Mesenchymal stem cell (in vitro differentiated cells and primary cell): ENCODE results near the gene C10orf90.

Experiments
- DNase-seq: peaks from one replicate; pipeline ENCODE4 v3.0.0-alpha.2; 2013
- H2AFZ ChIP-seq: one replicate; pipeline ENCODE4 v1.6.1; 2013; ENCODE audit warnings: low read depth, mild to moderate bottlenecking, control low read depth, inconsistent platforms, low read length, moderate library complexity
- H2AK5ac ChIP-seq: 2 replicates; pipeline ENCODE4 v1.6.1; 2013; ENCODE audit warnings: low read length, moderate library complexity, mild to moderate bottlenecking, inconsistent platforms; ENCODE audit not compliant: severe bottlenecking
- H2BK120ac ChIP-seq: one replicate; pipeline ENCODE4 v1.6.1; 2013; ENCODE audit warnings: low read depth, mild to moderate bottlenecking, inconsistent platforms, low read length, moderate library complexity
- H2BK12ac ChIP-seq, 2 experiments: one replicate each; pipeline ENCODE4 v1.6.1; 2013; ENCODE audit warnings: inconsistent platforms in 2 of 2, low read length in 2 of 2, mild to moderate bottlenecking in 2 of 2, moderate library complexity in 2 of 2, control low read depth in 1 of 2
- H2BK15ac ChIP-seq: one replicate; pipeline ENCODE4 v1.6.1; 2013; ENCODE audit warnings: mild to moderate bottlenecking, low read depth, inconsistent platforms; ENCODE audit not compliant: poor library complexity, severe bottlenecking
- H2BK5ac ChIP-seq: 2 replicates; pipeline ENCODE4 v1.6.1; 2013; ENCODE audit warnings: low read depth, mild to moderate bottlenecking, low read length, control low read depth, inconsistent platforms; ENCODE audit not compliant: poor library complexity, severe bottlenecking
- H3K14ac ChIP-seq, 2 experiments: one replicate each; pipeline ENCODE4 v1.6.1; 2013; ENCODE audit warnings: inconsistent platforms in 2 of 2, low read length in 2 of 2, control low read depth in 1 of 2, mild to moderate bottlenecking in 1 of 2, moderate library complexity in 1 of 2
- H3K18ac ChIP-seq, 2 experiments: one replicate each; pipeline ENCODE4 v1.6.1; 2013; ENCODE audit warnings: inconsistent platforms in 2 of 2, low read length in 2 of 2, control low read depth in 1 of 2, low read depth in 1 of 2, mild to moderate bottlenecking in 1 of 2
- H3K23ac ChIP-seq, 2 experiments: one replicate each; pipeline ENCODE4 v1.6.1; 2013; ENCODE audit warnings: inconsistent platforms in 2 of 2, low read length in 2 of 2, mild to moderate bottlenecking in 2 of 2, moderate library complexity in 2 of 2, control low read depth in 1 of 2
- H3K27ac ChIP-seq: 2 replicates; pipeline ENCODE4 v1.5.1; 2013; ENCODE audit warnings: mild to moderate bottlenecking, moderate library complexity, low read length, control low read depth, inconsistent platforms; ENCODE audit not compliant: poor library complexity, severe bottlenecking
- H3K27me3 ChIP-seq, 2 experiments: 2 replicates each; pipeline versions ENCODE4 v1.6.1 to v1.7.0; 2013; ENCODE audit warnings: low read length in 2 of 2, mild to moderate bottlenecking in 2 of 2, moderate library complexity in 2 of 2, control low read depth in 1 of 2, inconsistent platforms in 1 of 2; ENCODE audit not compliant: control insufficient read depth in 1 of 2, insufficient read depth in 1 of 2
- H3K36me3 ChIP-seq, 2 experiments: 2 replicates each; pipeline versions ENCODE4 v1.6.1 to v1.7.0; 2013; ENCODE audit warnings: low read length in 2 of 2, control low read depth in 1 of 2, inconsistent platforms in 1 of 2, low read depth in 1 of 2, mild to moderate bottlenecking in 1 of 2; ENCODE audit not compliant: insufficient read depth in 2 of 2, control insufficient read depth in 1 of 2
- H3K4ac ChIP-seq, 2 experiments: one replicate each; pipeline ENCODE4 v1.6.1; 2013; ENCODE audit warnings: inconsistent platforms in 2 of 2, low read length in 2 of 2, mild to moderate bottlenecking in 2 of 2, moderate library complexity in 2 of 2, control low read depth in 1 of 2, low read depth in 1 of 2
- H3K4me1 ChIP-seq: 2 replicates; pipeline ENCODE4 v1.6.1; 2013; ENCODE audit warnings: low read depth, low read length, control low read depth; ENCODE audit not compliant: control insufficient read depth, insufficient read depth
- H3K4me2 ChIP-seq: 2 replicates; pipeline ENCODE4 v1.6.1; 2013; ENCODE audit warnings: low read length, mild to moderate bottlenecking, inconsistent platforms; ENCODE audit not compliant: poor library complexity, severe bottlenecking
- H3K4me3 ChIP-seq, 2 experiments: 2 replicates each; pipeline versions ENCODE4 v1.5.1 to v1.7.0; 2013; ENCODE audit warnings: low read length in 2 of 2, mild to moderate bottlenecking in 2 of 2, control low read depth in 1 of 2, low read depth in 1 of 2; ENCODE audit not compliant: insufficient read depth in 1 of 2
- H3K79me1 ChIP-seq: replicated peaks from 2 replicates; pipeline ENCODE4 v1.6.1; 2013; ENCODE audit warnings: mild to moderate bottlenecking, control low read depth, low read length, inconsistent platforms; ENCODE audit not compliant: poor library complexity, severe bottlenecking
- H3K9ac ChIP-seq: 2 replicates; pipeline ENCODE4 v1.7.0; 2013; ENCODE audit warnings: mild to moderate bottlenecking, low read length, moderate library complexity
- H3K9me3 ChIP-seq: 2 replicates; pipeline ENCODE4 v1.7.0; 2013; ENCODE audit warnings: mild to moderate bottlenecking, low read length; ENCODE audit not compliant: control insufficient read depth
- H4K8ac ChIP-seq: one replicate; pipeline ENCODE4 v1.6.1; 2013; ENCODE audit warnings: inconsistent platforms, mild to moderate bottlenecking, low read length, moderate library complexity
- H4K91ac ChIP-seq: one replicate; pipeline ENCODE4 v1.6.1; 2013; ENCODE audit warnings: mild to moderate bottlenecking, low read length, inconsistent platforms
- WGBS: methylation state at CpG from one replicate; pipeline ENCODE4 v1.1.7; 2013; ENCODE audit warnings: mixed read lengths; 5-methylcytosine and 5-hydroxymethylcytosine counted together

C10orf90 gene

DNA sequence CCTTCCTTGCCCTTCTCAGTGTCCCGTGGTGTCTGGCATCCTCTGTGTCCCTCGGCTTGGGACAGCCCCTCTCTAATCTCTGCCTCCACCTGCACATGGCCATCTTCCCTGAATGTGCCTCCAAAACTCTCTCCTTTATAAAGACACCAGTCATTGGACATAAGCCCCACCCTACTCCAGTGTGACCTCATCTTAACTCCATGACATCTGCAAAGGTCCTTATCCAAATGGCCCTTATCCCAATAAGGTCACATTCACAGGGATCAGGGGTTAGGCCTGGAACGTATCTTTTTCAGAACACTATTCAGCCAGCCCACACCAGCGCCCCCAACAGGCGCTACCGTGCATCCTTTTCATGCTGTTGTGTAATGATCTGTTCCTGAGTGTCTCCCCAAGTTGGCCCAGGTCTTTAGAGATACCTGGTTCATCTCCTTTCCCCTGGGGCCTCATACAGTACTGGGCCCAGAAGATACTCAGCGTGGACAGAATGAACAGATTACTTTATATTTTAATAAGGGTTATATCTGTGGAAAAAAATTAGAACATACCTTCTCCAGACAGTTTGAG is 149.7 kb downstream of the C10orf90 start:
- no peak overlapping the region for H2BK5ac ChIP-seq
- WGBS = 98% methylated on average over 6 of the region's 7 CpGs
- no peaks in the 10 kb centered on the region for H3K79me1 ChIP-seq
- H3K4me3 ChIP-seq = no peak overlapping the region
- no peak overlapping the region for H2BK120ac ChIP-seq
- no peak overlapping the region for H2AFZ ChIP-seq
- H3K4ac ChIP-seq = no peak overlapping the region
- H3K9ac ChIP-seq = no peak overlapping the region
- no peak overlapping the region for H4K91ac ChIP-seq
- H3K27ac ChIP-seq = no peak overlapping the region
- peak overlapping the region in 1 of 2 experiments; percentile 21 for H2BK12ac ChIP-seq
- peaks cover 2% of the 10 kb centered on the region for H3K4me1 ChIP-seq
- no peak for DNase-seq
- no peak overlapping the region for H3K14ac ChIP-seq
- no peak overlapping the region for H2AK5ac ChIP-seq
- H3K18ac ChIP-seq = no peak overlapping the region
- no peak overlapping the region for H3K4me2 ChIP-seq
- no peak overlapping the region for H4K8ac ChIP-seq
- no peak overlapping the region for H2BK15ac ChIP-seq
- peaks cover 5% of the 10 kb centered on the region for H3K9me3 ChIP-seq
- no peaks in the 10 kb centered on the region for H3K36me3 ChIP-seq
- no peak overlapping the region for H3K23ac ChIP-seq
- H3K27me3 ChIP-seq = peaks cover 22 to 31% of the 10 kb centered on the region in 2 experiments

- 84% methylated on average over 7 of the region's 7 CpGs for WGBS
- Histone ChIP-seq H3K79me1 (no peaks in the 10 kb centered on the region), H2BK12ac (peak overlapping the region in 1 of 2 experiments; percentile 21), H3K4me1 (peaks cover 2% of the 10 kb centered on the region), H3K27me3 (peaks cover 14 to 22% of the 10 kb centered on the region in 2 experiments), H3K4ac (no peak overlapping the region), H3K18ac (no peak overlapping the region), H3K9ac (no peak overlapping the region), H3K27ac (no peak overlapping the region), H3K4me3 (no peak overlapping the region), H2BK120ac (no peak overlapping the region), H4K8ac (no peak overlapping the region), H2BK5ac (no peak overlapping the region), H3K9me3 (peaks cover 5% of the 10 kb centered on the region), H4K91ac (no peak overlapping the region), H3K14ac (no peak overlapping the region), H3K36me3 (no peaks in the 10 kb centered on the region), H2AFZ (no peak overlapping the region), H2BK15ac (no peak overlapping the region), H3K4me2 (no peak overlapping the region), H3K23ac (no peak overlapping the region), H2AK5ac (no peak overlapping the region)
- no peak for DNase-seq
Measured at GRCh38 chr10:126519992-126520391, 150.5 kb downstream of the C10orf90 start.

GRCh38 chr10:126519185-126519584 is 151.3 kb downstream of the C10orf90 start:
- Histone ChIP-seq H2BK12ac (no peak overlapping the region), H2BK15ac (no peak overlapping the region), H3K4me1 (peaks cover 2% of the 10 kb centered on the region), H2BK5ac (no peak overlapping the region), H3K27me3 (peaks cover 6 to 14% of the 10 kb centered on the region in 2 experiments), H3K79me1 (no peaks in the 10 kb centered on the region), H2AK5ac (no peak overlapping the region), H3K4me3 (no peak overlapping the region), H3K4me2 (no peak overlapping the region), H3K18ac (no peak overlapping the region), H3K27ac (no peak overlapping the region), H2BK120ac (no peak overlapping the region), H3K9ac (no peak overlapping the region), H3K4ac (no peak overlapping the region), H4K8ac (no peak overlapping the region), H3K36me3 (no peaks in the 10 kb centered on the region), H4K91ac (no peak overlapping the region), H3K14ac (no peak overlapping the region), H2AFZ (no peak overlapping the region), H3K9me3 (peaks cover 5% of the 10 kb centered on the region), H3K23ac (no peak overlapping the region)
- WGBS = 98% methylated on average over 2 of the region's 2 CpGs
- no peak for DNase-seq

GRCh38 chr10:126518218-126519080 is 152.0 kb downstream of the C10orf90 start:
- Histone ChIP-seq H2BK15ac (no peak overlapping the region), H2BK120ac (no peak overlapping the region), H3K23ac (no peak overlapping the region), H3K4ac (no peak overlapping the region), H3K4me2 (no peak overlapping the region), H3K18ac (no peak overlapping the region), H3K27ac (no peak overlapping the region), H4K8ac (no peak overlapping the region), H3K9ac (no peak overlapping the region), H2BK5ac (no peak overlapping the region), H2BK12ac (no peak overlapping the region), H2AFZ (no peak overlapping the region), H3K4me3 (no peak overlapping the region), H4K91ac (no peak overlapping the region), H3K27me3 (peaks cover 4 to 12% of the 10 kb centered on the region in 2 experiments), H2AK5ac (no peak overlapping the region), H3K9me3 (peaks cover 5% of the 10 kb centered on the region), H3K79me1 (no peaks in the 10 kb centered on the region), H3K36me3 (no peaks in the 10 kb centered on the region), H3K14ac (peak overlapping the region in 1 of 2 experiments; percentile 66), H3K4me1 (peaks cover 2% of the 10 kb centered on the region)
- no peak for DNase-seq
- whole genome bisulfite sequencing = 81% methylated on average over 10 of the region's 10 CpGs
